DMS114 treated with DMSO at 0.1 percent for 48 hours (cell line): ENCODE data around the gene GPBP1L1.
"Not testable (repeated sequence)": the region's sequence is repeated elsewhere in the genome, so short reads cannot be mapped to it uniquely, and the experiment has no call there.

Experiments
- DNase-seq: peaks from one replicate; lab custom pipeline; 2025; ENCODE audit not compliant: unreplicated experiment; lab: John Stamatoyannopoulos, UW

Gene GPBP1L1

GRCh38 chr1:45596765-45597164 is 89.6 kb downstream of the GPBP1L1 start:
- DNase-seq: not testable (repeated sequence)

- DNase-seq: no peak
Observed at GRCh38 chr1:45594412-45594811, 91.9 kb downstream of the GPBP1L1 start.

- no peak for DNase-seq
Observed at GRCh38 chr1:45589861-45590260, 96.5 kb downstream of the GPBP1L1 start.

GRCh38 chr1:45586769-45587168 is 99.6 kb downstream of the GPBP1L1 start:
- no peak for DNase-seq

- no peak for DNase-seq
Observed at GRCh38 chr1:45585496-45586075, 100.7 kb downstream of the GPBP1L1 start.

GRCh38 chr1:45585110-45585426 is 101.3 kb downstream of the GPBP1L1 start:
- no peak for DNase-seq

- peak; percentile 72 for DNase-seq
Observed at GRCh38 chr1:45584351-45585109, 101.8 kb downstream of the GPBP1L1 start.

GRCh38 chr1:45583666-45584350 is 102.5 kb downstream of the GPBP1L1 start, which contains the start of gene NASP:
TSS of gene NASP (plus strand) at chr1:45584041. CDS start at chr1:45584147, 106 bp downstream.
- peak; percentile 85 for DNase-seq

- peak; percentile 98 for DNase-seq
Observed at GRCh38 chr1:45583264-45583665, 103.1 kb downstream of the GPBP1L1 start.
